ENCODE results near the gene MAPK10.

MAPK10 gene

DNA sequence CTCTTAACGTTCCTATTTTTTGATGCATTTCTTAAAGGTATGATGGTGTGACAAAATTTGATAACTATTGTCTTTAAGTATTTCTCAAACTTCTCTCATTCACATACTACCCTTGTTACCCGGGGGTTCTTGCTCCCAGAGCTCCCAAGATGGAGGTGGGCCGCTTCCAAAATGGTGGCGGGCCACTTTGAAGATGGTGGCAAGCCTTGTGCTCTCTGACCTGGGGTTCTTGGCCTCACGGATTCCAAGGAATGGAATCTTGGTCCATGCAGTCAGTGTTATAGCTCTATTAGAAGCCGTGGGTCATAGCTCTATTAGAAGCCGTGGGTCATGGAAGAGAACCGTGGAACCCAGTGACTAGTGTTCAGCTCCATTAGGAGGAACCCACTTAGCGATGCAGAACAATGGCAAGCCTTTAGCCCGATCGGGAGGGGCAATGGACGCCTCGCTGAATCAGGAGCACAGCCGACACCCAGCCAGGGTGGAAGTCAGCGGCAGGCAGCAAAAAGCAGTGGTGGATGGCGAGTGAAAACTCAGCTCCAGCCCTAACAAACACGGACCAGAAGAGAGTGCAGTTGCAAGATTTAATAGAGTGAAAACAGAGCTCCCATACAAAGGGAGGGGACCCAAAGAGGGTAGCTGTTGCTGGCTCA, 403.4 kb downstream of the MAPK10 start:
- Histone ChIP-seq H3K27me3 (ENCODE audit: insufficient read depth, low read depth, severe bottlenecking) (no peaks in the 10 kb centered on the region), H3K9me3 (ENCODE audit: severe bottlenecking) (no peaks in the 10 kb centered on the region), H3K36me3 (no peaks in the 10 kb centered on the region), H3K4me3 (ENCODE audit: low read depth, low read length) (no peak overlapping the region), H3K27ac (no peak overlapping the region)
- no peak for DNase-seq
- TF ChIP-seq, protein P1, sequence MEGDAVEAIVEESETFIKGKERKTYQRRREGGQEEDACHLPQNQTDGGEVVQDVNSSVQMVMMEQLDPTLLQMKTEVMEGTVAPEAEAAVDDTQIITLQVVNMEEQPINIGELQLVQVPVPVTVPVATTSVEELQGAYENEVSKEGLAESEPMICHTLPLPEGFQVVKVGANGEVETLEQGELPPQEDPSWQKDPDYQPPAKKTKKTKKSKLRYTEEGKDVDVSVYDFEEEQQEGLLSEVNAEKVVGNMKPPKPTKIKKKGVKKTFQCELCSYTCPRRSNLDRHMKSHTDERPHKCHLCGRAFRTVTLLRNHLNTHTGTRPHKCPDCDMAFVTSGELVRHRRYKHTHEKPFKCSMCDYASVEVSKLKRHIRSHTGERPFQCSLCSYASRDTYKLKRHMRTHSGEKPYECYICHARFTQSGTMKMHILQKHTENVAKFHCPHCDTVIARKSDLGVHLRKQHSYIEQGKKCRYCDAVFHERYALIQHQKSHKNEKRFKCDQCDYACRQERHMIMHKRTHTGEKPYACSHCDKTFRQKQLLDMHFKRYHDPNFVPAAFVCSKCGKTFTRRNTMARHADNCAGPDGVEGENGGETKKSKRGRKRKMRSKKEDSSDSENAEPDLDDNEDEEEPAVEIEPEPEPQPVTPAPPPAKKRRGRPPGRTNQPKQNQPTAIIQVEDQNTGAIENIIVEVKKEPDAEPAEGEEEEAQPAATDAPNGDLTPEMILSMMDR (IDR thresholded peaks at IDR 0.05; ENCODE audit: low read depth, low read length) = no peak

DNA sequence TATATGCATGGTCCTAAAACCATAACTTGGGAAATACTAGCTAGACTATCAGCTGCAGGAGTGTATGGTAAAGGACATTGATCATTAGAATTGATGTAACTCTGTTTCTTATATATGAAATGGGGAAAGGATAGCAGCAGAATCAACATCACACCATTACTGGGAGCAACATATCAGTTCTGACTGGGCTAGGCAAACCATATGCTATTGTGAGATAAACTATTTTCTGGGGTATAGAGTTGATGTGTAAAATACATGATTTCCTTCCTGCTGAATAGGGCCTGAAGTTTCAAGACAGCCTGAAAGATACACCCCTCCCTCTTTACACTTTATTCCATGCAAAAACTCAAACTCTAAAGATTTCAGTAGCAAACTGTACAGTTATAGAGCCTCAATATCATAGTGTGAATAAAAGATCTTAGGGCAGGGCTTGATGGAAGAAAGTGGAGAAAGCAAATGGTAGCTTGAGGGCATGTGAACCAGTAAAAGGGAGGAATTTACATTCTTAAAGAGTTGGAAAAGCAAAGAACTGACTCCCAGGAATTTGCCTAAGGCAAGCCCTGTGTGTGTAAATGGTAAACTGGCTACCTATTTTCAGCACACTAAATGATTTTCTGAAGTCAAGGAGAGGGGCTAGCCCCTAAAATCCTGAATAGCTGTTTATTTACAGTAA, 404.1 kb downstream of the MAPK10 start:
- no peak overlapping the region for H3K27ac ChIP-seq
- H3K4me3 ChIP-seq (ENCODE audit: low read depth, low read length) = no peak overlapping the region
- DNase-seq = no peak
- H3K9me3 ChIP-seq (ENCODE audit: severe bottlenecking) = no peaks in the 10 kb centered on the region
- no peaks in the 10 kb centered on the region for H3K27me3 ChIP-seq (ENCODE audit: insufficient read depth, low read depth, severe bottlenecking)
- TF ChIP-seq, protein P1 (IDR thresholded peaks at IDR 0.05; ENCODE audit: low read depth, low read length) = no peak
- no peaks in the 10 kb centered on the region for H3K36me3 ChIP-seq

DNA sequence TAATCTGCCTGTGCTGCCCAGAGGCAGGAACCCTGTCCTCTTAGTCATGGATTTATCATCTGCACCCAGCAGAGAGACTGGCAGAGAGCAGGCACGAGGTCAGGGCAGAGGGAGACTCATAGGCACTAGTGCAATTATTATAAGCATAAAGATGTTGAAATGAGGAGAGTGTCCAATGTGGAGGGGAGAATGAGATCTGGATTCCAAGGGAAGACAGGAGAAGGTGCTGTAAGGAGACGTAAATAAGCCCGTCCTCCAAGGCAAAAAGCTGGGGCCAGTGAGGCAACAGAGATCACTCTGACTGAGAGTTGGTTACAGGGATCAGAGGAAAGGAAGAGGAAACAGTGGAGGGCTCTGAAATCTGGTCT, 406.2 kb downstream of the MAPK10 start:
- TF ChIP-seq, protein P1 (IDR thresholded peaks at IDR 0.05; ENCODE audit: low read depth, low read length) = no peak
- Histone ChIP-seq H3K36me3 (no peaks in the 10 kb centered on the region), H3K4me3 (ENCODE audit: low read depth, low read length) (no peak overlapping the region), H3K9me3 (ENCODE audit: severe bottlenecking) (no peaks in the 10 kb centered on the region), H3K27ac (no peak overlapping the region), H3K27me3 (ENCODE audit: insufficient read depth, low read depth, severe bottlenecking) (no peaks in the 10 kb centered on the region)
- DNase-seq = no peak

DNA sequence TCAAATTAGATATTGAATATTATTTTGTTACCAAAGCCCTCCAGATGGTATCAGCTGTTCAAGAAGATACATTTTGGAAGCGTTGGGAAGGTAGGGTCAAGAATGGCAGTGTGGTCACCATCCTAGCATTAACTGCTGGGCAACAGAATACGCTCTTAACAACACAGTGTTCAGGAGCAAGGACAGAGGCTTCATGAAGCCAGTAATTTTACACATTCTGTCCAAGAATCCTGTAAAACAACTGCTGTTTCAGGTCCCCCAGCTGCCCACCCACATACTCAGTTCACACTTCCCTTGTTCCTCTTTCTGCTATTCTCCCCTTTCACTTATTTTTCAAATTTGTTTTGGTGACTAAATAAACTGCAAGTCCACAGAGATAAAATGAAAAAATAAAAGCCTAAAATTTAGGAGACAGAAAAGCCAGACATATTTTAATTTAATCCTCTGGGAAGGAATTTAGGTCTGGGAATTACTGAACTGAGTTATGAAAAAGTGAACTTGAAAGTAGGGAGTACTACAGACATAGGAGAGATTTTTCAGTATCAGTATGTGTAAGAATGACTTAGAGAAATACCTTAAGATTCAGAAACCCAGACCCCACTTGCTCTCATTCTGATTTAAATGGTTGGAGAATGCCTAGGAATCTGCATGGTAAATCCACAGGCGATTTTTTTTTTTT, 406.7 kb downstream of the MAPK10 start:
- no peak for DNase-seq
- Histone ChIP-seq H3K36me3 (no peaks in the 10 kb centered on the region), H3K4me3 (ENCODE audit: low read depth, low read length) (no peak overlapping the region), H3K27me3 (ENCODE audit: insufficient read depth, low read depth, severe bottlenecking) (no peaks in the 10 kb centered on the region), H3K27ac (no peak overlapping the region), H3K9me3 (ENCODE audit: severe bottlenecking) (no peaks in the 10 kb centered on the region)
- TF ChIP-seq, protein P1 (IDR thresholded peaks at IDR 0.05; ENCODE audit: low read depth, low read length) = no peak

DNA sequence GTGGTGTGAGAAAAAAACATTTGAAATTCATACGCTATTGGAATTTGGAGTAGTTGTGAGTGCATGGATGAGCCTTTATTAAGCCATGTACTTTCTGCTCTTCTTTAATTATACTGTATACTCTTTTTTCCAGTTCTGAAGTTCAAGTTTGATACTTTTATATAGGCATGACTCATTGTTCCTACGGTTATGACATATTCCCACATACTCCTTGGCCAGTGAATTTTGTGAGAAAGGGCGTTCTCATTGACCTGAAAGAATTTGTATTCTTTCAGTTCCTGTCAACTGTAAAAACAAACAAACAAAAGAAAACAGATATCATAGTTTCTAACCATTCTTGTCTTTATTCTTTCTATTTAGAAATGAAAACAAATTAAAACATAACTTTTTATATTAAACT, 407.3 kb downstream of the MAPK10 start:
- Histone ChIP-seq H3K27me3 (ENCODE audit: insufficient read depth, low read depth, severe bottlenecking) (no peaks in the 10 kb centered on the region), H3K36me3 (no peaks in the 10 kb centered on the region), H3K27ac (no peak overlapping the region), H3K9me3 (ENCODE audit: severe bottlenecking) (no peaks in the 10 kb centered on the region), H3K4me3 (ENCODE audit: low read depth, low read length) (no peak overlapping the region)
- TF ChIP-seq, protein P1 (IDR thresholded peaks at IDR 0.05; ENCODE audit: low read depth, low read length) = no peak
- DNase-seq = no peak
